SK-N-DZ (cell line): ENCODE data around the gene PROCR. TPM values are rescaled to one million over a fixed set of nuclear protein-coding genes. Genes with fewer than 3 reads are reported as not detected.
"Not testable (repeated sequence)": the region's sequence is repeated elsewhere in the genome, so short reads cannot be mapped to it uniquely, and the experiment has no call there.

Experiments used
- DNase-seq: peaks from one replicate; pipeline ENCODE4 v3.0.0-alpha.2; 2015; ENCODE audit warnings: low spot score
- polyA plus RNA-seq, 2 experiments: library from polyadenylated mRNA; depleted of rRNA; stranded (reverse); fragments of >200 nt; gene quantifications; 2 replicates each; pipeline ENCODE4 v1.2.3, GENCODE V29; 2014

The PROCR gene
- 4.0 and 8.2 TPM in 2 replicates for polyA plus RNA-seq (2014; cell fraction: cytosol; rRNA removed)
- 2.0 and 2.3 TPM in 2 replicates for polyA plus RNA-seq (2014; cell fraction: nucleus; rRNA removed)

DNA sequence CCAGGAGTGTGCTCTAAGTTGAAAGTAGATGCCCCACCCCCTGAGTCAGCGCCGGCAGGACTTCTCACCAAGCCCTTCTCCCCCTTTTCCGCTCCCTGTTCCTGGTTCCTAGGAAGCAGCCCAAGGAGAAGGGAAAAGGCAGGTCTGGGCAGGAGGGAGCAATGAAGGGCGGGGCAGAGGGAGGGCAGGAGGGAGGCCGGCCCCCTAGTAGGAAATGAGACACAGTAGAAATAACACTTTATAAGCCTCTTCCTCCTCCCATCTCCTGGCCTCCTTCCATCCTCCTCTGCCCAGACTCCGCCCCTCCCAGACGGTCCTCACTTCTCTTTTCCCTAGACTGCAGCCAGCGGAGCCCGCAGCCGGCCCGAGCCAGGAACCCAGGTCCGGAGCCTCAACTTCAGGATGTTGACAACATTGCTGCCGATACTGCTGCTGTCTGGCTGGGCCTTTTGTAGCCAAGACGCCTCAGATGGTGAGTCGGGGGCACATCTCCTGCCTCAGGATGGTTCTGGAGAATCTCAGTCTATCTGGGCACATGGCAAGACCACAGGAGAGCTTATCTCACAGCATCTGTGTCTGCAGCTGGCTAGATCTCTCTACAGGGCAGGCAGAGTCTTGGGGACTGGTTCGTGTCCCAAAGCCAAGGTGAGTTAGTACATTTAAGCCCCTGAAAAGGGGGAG is at the start of gene PROCR:
Gene PROCR, plus strand, starts transcription at position 320 of the 681 bp plus-strand sequence. Its CDS starts 83 bp downstream, at position 403.
- peak; percentile 80 for DNase-seq

DNA sequence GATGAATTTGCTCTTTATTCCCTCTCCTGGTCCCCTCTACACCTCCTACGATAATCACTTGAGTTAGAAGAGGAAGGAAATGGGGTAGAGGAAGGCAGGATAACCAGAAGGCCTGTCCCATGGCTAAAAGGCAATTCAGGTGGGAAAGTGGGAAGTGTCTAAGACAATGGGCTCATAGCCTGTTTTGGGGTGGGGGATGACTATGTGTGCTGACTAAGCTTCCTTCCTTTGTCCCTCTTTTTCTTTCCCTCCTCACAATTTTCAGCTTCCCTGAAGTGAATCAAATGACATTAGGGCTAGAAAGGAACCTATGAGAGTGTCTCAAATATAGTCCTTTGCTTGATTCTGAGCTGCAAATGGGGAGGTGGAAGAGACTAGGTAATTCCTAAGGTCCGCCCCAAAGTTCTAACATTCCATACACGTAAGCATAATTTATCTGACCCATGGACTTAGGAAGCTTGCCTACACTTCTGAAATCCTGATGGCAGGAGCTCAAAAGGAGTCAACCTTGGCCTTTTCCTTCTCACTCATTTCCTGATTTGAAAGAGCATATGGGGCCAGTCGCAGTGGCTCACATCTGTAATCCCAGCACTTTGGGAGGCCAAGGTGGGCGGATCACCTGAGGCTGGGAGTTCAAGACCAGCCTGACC is 49.0 kb upstream of the PROCR start:
- no peak for DNase-seq

DNA sequence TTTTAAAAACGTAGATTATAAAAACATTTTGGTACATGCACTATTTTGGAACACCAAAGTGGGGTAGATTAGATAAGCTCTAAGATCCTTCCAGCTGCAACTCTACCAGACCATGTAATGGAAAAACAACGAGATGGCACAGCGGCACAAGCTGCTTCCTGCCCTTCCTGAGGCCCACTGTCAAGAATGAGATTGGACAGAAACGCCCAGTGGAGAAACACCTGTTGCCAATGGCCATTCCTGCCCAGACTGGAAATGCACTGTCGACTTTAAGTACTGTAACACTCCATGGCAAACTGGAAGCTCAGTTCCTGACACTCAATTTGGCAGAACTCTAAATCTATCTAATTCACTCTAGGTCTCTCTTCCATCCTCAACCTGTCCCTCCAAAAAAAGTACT is 46.1 kb upstream of the PROCR start:
- DNase-seq, result no peak

DNA sequence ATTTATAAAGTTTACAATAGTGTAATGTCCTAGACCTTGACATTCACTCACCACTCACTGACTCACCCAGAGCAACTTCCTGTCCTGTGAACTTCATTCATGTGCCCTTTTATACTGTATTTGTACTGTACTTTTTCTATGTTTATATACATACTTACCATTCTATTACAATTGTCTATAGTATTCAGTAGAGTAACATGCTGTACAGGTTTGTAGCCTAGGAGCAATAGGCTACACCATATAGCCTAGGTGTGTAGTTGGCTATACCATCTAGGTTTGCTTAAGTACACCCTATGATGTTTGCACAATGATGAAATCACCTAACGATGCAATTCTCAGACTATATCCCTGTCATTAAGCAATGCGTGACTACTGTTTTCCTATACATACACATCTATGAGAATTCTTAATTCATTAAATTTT is 42.2 kb upstream of the PROCR start:
- DNase-seq, result no peak

- no peak for DNase-seq
Observed at GRCh38 chr20:35131934-35132333, 39.9 kb upstream of the PROCR start.

DNA sequence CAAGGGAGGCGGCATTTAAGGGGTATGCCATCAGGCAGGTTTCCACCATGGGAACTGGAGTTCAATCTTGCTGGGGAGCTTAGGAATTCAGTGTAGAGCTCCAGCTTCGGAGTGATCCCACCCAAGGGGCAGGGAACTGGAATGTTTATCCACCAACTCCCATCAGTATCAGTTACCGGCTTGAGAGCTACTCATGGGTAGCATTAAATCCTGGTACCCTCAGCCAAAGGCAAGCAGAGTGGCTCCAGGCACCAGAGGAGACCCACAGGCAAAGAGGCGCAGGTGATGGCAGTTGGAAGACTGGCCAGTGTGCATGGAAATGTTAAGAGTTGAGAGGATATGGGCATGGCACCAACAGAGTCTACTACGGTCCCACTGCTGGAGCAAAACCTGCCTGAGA is 38.8 kb upstream of the PROCR start:
- DNase-seq, result no peak

GRCh38 chr20:35133735-35134134 is 38.1 kb upstream of the PROCR start:
- no peak for DNase-seq

DNA sequence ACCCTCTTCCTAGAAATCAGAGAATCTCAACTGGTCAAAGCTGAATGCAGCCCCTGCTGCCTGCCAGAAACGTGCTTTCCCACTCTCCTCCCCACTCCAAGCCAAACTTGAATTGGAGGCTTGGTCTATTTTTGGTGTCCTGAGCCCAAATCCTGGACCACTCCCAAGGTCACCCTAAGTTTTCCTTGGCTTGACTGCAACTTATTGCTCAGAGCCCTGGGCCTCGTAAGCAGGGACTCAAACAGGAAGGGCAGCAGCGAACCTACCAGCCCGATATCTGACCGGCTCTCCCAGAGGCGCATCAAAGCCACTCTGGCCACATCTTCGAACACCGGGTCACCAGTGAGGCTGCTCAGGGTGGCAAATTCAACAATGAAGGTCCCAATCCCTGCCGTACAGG is 37.4 kb upstream of the PROCR start:
- no peak for DNase-seq

DNA sequence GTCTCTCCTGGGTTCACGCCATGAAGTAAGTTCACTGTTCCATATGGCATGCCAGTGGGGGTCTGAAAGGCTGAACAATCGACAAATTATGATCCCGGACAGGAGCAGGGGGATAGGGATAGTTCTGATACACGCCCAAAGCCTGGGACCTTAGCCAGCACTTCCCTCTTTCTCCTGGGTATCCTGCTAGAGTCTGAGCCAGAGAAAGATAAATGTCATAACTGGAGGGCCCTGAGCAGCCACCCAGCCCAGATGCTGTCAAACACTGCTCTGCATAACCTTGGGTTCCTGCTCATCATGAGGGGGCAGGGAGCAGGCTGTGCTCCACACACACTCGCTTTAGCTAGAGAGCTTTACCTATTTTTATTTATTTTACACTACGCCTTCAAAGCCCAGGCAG is 37.0 kb upstream of the PROCR start:
- DNase-seq, result no peak

DNA sequence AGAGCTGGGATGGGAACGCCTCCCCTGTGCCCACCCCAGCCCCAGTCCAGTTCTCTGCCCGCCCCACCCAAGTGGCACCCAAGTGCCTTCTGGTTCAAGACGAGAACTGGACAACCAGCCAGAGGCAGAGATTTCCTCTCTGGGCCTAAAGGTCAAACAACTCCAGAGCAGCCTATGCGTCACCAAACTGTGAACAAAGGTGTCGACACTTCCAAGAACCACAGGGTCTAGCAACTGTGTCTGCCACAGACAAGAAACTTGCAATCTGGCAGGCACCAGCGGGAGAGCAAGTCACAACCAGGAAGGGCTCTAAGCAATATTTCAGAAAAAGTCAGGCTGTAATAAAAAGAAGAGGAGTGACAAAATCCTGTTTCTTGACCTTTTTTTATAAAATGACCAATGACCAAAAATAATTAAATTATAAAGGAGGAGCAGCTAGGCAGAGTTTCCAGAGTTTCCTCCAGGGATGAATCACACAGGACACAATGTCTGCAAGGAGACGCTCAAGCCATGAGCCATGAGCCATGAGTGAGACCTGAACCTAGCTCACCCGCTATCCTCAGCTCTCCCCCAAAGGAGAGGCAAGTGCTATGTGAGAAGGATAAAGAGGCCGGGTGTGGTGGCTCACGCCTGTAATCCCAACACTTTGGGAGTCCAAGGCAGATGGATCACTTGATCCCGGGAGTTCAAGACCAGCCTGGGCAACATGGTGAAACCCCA is 35.8 kb upstream of the PROCR start:
- DNase-seq, result no peak

- no peak for DNase-seq
Observed at GRCh38 chr20:35144694-35145093, 27.2 kb upstream of the PROCR start.

DNA sequence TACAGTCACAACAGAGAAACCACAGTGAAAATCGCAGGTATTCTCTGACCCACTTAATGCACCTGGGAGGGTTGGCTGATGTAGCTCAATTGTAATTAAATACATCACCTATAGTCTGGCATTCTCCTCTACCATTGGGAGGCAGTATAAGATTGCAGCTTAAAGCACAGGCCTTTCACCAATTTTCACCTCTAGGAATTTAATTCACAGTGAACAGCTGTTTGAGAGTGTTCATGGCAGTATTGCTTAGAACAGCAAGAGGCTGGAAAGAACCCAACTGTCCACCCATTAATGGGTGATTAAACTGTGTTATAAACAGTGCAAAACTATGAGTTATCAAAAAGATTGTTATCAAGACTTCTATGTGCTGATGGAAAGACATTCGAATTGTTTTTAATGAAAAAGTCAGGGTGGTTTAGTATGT is 26.7 kb upstream of the PROCR start:
- DNase-seq, result peak; percentile 64

DNA sequence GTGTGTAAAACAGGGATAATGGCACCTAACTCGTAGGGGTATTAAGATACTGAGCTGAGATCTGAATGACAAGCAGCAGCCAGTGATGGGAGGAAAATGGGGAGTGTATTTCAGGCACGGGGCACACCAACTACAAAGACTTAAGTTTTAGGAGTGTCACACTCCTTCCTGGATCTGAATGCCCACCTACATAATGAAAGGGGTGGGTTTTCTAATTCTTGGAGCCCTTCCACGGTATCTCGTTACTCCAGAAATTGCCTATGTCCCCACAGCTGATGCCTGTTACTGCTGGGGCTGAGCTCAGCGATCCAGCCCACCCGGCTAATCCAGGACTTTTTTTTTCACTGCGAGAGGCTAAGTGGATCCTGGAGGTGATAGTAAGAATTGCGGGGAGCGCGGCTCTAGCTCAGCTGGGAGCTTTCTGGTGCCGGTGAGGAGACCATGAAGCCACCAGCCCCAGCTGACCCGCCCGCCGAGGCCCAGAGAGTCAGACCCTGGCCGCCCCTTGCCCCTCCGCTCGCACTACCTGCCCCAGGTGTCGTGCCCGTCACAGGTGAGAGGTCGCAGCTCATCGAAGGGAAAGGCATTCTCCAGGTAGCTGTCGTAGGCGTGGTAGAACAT is 25.5 kb upstream of the PROCR start:
- DNase-seq, result peak; percentile 52

DNA sequence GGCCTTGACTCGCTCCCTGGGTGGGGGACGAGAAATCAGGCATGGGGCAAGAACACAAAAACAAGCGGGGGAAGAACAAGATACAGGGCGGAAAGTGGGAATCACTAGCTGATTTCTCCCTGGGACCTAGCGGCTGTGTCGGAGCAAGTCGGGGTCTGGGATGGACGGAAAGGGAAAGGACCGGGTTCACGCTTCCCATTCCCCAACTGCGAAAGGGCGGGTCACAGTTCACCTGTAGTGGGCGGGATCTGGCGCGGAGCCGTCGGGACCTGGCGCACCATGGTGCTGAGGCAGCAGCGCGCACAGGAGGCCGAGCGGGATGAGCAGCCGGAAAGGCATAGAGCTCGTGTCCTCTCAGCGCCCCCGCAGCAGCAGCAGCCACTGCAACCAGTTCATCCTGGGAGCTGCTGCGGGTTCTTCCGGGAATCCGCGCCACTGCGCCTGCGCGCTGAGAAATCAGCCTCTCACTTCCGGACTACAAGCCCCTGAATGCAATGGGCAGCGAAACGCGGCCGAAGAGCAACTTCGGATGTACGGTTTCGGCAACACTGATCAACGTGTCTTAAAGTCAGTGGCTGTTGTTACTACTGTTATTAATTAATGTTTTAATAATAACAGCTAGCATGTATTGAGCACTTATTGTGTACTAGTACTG is 24.8 kb upstream of the PROCR start, which contains the start of gene EDEM2:
Gene EDEM2, minus strand, starts transcription at position 417 of the 655 bp plus-strand sequence. Its CDS starts 78 bp downstream, at position 339.
- DNase-seq, result peak; percentile 98

DNA sequence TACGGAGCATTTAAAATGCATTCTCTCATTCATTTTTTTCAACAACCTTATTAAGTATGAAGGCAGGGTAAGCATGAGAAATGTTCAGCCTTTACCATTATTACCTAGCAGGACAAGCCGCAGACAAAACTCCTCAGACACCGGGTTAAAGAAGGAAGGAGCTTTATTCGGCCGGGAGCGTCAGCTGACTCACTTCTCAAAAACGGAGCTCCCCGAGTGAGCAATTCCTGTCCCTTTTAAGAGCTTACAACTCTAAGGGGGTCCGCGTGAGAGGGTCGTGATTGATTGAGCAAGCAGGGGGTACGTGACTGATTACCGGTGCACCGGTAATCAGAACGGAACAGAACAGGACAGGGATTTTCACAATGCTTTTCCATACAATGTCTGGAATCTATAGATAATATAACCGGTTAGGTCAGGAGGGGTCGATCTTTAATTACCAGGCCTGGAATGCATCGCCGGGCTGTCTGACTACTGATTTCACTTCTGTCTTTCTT is 24.2 kb upstream of the PROCR start:
- DNase-seq, result not testable (repeated sequence)

DNA sequence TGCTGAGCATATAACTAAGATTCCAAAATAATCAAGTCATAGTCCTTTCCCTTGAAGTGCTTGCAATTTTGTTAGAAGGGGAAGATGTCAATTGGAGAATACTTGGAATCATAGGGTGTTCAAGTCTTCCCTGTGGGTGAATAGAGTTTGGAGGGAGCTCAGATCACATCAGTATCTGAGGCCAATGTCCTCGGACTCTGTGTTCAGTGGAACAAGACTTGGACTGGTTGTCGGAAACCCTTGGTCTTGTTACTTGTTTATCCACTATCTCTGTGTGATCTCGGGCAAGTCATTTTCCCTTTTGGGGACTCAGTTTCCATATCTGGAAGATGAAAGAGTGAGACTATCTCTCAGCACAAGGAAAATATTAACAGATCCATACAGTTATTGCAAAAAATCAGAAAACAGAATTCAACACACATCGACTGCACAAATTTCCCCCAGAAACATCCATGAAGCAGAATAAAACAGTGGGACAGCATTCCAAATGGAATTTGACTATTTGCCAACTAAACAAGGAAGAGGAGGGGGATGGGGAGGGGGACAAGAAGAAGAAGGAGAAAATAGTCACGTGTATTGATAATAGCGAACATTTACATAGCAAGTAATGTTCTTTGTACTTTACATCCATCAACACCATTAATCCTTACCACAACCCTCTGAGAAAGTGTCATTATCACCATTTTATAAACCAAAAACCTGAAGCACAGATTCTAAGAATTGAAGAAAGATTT is 20.9 kb upstream of the PROCR start:
- DNase-seq, result no peak

- no peak for DNase-seq
Observed at GRCh38 chr20:35151736-35152135, 20.1 kb upstream of the PROCR start.

DNA sequence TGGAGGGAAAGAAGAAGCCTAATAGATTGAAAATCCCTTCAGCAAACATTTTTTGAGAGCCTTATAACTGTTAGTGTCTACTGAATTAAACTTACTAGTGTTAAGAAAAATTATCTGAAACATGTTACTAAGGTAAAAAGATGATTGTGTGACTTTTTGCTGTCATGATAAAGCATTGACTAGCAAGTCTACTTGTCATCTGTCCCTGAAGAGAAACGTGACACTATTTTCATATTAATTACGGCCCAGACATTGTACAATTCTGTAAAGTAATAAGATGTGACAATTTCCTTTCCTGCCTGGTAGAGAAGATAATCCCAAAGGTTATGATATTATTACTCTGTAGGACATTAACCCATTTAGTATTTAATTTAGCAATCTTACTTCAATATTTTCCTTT is 15.9 kb upstream of the PROCR start:
- DNase-seq, result no peak

DNA sequence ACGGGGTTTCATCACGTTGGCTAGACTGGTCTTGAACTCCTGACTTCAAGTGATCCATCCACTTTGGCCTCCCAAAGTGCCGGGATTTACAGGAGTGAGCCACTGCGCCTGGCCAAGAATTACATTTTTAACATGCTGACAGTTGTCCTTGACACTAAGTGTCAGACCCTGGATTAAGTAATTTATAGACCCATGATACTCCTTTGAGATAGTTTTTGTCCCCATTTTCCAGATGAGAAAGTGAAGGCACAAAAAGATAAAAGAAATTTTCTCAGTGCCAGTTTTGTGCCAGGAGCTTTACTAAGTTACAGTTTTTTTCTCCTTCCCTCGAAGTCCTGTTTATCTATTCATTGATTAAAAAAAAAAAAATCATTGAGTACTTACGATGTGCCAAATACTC is 14.9 kb upstream of the PROCR start:
- DNase-seq, result no peak

- not testable (repeated sequence) for DNase-seq
Observed at GRCh38 chr20:35160341-35160740, 11.5 kb upstream of the PROCR start.
